ENCODE results near the gene OGDH. TPM values are rescaled to one million over a fixed set of nuclear protein-coding genes. Genes with fewer than 3 reads are reported as not detected.

OGDH gene
- total RNA-seq, 4 donors from 2014 or later, result 98.6 to 146 (median 127) TPM

DNA sequence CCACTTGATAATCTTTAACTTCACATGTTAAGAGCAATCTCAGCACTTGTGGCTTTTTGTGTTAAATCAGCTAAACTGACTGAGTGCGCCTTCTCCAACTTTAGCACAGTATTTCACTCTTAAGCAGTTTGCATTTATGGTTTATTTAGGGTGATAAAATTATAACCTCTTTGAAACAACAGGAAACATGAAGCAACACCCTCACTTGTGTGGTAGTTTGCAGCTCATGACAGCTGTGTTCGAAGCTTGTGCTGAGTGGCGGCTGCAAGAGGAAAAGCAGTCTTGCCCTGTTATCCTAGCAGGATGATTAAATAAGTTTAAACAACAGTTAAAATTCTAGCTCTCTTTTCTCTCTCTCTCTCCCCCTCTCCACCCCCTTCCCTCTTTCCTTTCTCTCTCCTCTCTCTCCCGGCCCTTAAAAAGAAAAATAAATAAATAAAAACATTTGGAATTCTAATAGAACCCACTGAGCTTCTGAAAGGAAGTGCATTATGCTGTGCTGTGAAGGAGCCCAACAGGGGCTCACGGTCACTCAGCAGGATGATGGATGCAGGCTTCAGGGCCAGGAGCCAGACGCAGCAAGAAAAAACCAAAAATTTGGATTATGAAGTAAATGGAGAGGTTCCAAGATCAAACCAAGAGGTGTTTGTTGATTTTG lies 25.2 kb downstream of the OGDH start:
- TF ChIP-seq EP300 (IDR thresholded peaks at IDR 0.05) (no peak), POLR2A (IDR thresholded peaks at IDR 0.05) (no peak), POLR2AphosphoS5 (IDR thresholded peaks at IDR 0.05) (no peak)
- TF ChIP-seq, protein P1, sequence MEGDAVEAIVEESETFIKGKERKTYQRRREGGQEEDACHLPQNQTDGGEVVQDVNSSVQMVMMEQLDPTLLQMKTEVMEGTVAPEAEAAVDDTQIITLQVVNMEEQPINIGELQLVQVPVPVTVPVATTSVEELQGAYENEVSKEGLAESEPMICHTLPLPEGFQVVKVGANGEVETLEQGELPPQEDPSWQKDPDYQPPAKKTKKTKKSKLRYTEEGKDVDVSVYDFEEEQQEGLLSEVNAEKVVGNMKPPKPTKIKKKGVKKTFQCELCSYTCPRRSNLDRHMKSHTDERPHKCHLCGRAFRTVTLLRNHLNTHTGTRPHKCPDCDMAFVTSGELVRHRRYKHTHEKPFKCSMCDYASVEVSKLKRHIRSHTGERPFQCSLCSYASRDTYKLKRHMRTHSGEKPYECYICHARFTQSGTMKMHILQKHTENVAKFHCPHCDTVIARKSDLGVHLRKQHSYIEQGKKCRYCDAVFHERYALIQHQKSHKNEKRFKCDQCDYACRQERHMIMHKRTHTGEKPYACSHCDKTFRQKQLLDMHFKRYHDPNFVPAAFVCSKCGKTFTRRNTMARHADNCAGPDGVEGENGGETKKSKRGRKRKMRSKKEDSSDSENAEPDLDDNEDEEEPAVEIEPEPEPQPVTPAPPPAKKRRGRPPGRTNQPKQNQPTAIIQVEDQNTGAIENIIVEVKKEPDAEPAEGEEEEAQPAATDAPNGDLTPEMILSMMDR (IDR thresholded peaks at IDR 0.05), result no peak
- Histone ChIP-seq H3K9me3 (no peaks in the 10 kb centered on the region), H3K27me3 (no peaks in the 10 kb centered on the region), H3K4me1 (peaks cover 58% of the 10 kb centered on the region), H3K4me3 (no peak overlapping the region), H3K27ac (peak overlapping the region; percentile 43), H3K36me3 (peaks cover 8% of the 10 kb centered on the region)
- 73% methylated on average over 6 of the region's 6 CpGs for WGBS
- no peak for DNase-seq (ENCODE audit: low spot score in 2 of 2)

DNA sequence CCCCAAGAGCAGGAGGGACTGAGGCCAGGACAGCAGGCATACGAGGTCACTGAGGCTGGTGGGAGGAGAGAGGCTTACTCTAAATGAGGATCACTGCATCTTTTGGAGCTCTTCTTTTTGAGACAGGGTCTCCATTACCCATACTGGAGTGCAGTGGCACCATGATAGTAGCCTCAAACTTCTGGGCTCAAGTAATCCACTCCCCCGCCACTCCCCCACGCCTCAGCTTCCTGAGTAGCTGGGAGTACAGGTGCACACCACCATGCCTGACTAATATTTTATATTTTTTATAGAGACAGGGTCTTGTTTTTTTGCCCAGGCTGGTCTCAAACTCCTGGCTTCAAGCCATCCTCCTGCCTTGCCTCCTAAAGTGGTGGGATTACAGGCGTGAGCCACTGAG lies 25.8 kb downstream of the OGDH start:
- peak overlapping the region; percentile 43 for H3K27ac ChIP-seq
- H3K9me3 ChIP-seq, result no peaks in the 10 kb centered on the region
- 88% methylated on average over 4 of the region's 4 CpGs for WGBS
- no peak overlapping the region for H3K4me3 ChIP-seq
- DNase-seq (ENCODE audit: low spot score in 2 of 2), result no peak
- H3K36me3 ChIP-seq, result peaks cover 3% of the 10 kb centered on the region
- no peak for TF ChIP-seq EP300 (IDR thresholded peaks at IDR 0.05)
- TF ChIP-seq POLR2AphosphoS5 (IDR thresholded peaks at IDR 0.05), result no peak
- TF ChIP-seq, protein P1 (IDR thresholded peaks at IDR 0.05), result no peak
- no peak for TF ChIP-seq POLR2A (IDR thresholded peaks at IDR 0.05)
- peaks cover 61% of the 10 kb centered on the region for H3K4me1 ChIP-seq
- H3K27me3 ChIP-seq, result no peaks in the 10 kb centered on the region

DNA sequence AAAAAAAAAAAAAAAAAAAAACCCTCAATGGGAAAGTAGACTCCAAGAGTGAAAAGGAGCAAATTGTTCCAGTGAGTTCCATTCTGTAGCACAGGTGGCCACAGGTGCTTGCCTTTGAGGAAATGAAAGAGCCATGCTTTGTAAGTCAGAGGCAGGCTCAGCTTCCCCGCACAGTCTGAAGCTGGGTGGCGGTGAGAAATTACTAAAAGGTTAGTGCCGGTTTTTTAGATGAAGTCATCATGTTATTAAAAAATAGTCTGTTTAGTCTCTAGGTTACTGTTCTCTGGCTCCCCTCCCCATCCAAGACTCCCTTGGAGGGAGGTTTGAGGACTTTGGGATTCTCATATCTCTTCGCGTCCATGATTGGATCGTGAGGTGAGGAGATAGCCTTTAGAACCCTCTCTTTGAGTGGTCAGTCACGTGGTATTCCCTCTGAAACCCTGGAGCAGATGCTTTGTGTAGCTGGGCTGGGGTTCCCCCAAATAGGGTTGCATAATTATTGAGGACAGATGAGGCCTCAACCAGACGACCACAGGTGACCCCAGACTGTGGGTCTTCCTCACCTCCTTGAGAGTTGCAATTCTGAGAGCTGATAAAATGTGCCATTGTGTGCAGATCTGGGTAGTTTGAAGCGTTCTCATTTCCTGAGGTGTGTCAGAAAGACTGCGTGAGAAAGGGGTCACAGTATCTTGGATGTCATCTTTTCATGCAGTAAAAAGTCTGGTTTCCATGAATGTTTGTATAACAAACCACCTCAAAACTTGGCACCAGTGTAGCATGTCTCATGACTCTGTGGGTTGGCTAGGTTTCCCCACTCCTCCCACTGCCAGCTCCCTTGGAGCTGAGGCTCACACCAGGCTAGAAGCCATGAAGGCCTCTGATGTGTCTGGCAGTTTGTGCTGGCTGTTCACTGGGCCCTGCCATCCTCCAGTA lies 27.1 kb downstream of the OGDH start:
- H3K36me3 ChIP-seq, result no peaks in the 10 kb centered on the region
- WGBS, result 55% methylated on average over 10 of the region's 10 CpGs
- TF ChIP-seq POLR2A (IDR thresholded peaks at IDR 0.05) (no peak), EP300 (IDR thresholded peaks at IDR 0.05) (no peak), POLR2AphosphoS5 (IDR thresholded peaks at IDR 0.05) (no peak)
- TF ChIP-seq, protein P1 (IDR thresholded peaks at IDR 0.05), result no peak
- no peaks in the 10 kb centered on the region for H3K27me3 ChIP-seq
- peaks cover 67% of the 10 kb centered on the region for H3K4me1 ChIP-seq
- no peaks in the 10 kb centered on the region for H3K9me3 ChIP-seq
- peak overlapping the region; percentile 86 for H3K27ac ChIP-seq
- DNase-seq (ENCODE audit: low spot score in 2 of 2), result peak in 1 of 2 donors; percentile 85
- H3K4me3 ChIP-seq, result no peak overlapping the region

DNA sequence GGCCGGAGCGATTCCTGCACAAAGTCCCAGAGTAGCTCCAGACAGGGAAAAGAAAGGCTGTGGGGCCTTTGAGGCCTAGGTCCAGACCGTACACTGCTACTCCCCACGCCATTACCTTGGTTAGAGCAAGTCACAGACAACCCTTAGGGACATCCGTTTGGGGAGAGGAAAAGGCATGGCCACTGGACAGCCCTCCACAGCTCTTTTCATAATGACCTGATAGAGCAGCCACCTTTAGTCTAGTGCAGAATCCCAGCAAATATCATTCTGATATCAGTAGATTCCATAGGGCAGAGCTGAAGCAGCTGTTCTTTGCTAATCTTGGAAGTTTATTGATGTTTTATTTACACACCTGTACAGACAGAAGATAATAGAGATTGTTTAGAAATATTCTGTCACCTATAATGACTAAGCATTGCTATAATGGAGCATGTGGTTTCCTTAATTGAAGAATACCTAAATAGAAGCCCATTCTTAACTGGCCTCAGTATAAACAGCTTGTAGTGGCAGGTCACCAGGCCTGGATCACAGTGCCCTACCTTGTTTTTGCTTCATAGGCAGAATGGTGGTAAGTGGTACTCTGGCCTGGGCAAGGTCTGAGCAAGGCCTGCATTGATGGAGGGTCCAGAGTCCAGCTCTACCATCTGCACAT lies 27.9 kb downstream of the OGDH start:
- no peak for TF ChIP-seq POLR2AphosphoS5 (IDR thresholded peaks at IDR 0.05)
- TF ChIP-seq, protein P1 (IDR thresholded peaks at IDR 0.05), result no peak
- no peak for TF ChIP-seq EP300 (IDR thresholded peaks at IDR 0.05)
- no peak for TF ChIP-seq POLR2A (IDR thresholded peaks at IDR 0.05)
- Histone ChIP-seq H3K9me3 (no peaks in the 10 kb centered on the region), H3K27ac (peak overlapping the region; percentile 86), H3K36me3 (no peaks in the 10 kb centered on the region), H3K4me1 (peaks cover 74% of the 10 kb centered on the region), H3K27me3 (no peaks in the 10 kb centered on the region), H3K4me3 (no peak overlapping the region)
- 59% methylated on average over 5 of the region's 5 CpGs for WGBS
- no peak for DNase-seq (ENCODE audit: low spot score in 2 of 2)

Data from suprapubic skin (tissue), 4 donors.